CD4-positive, alpha-beta T cell (primary cell): Measurements from ENCODE around the gene KLHL20. TPM values are rescaled to one million over a fixed set of nuclear protein-coding genes. Genes with fewer than 3 reads are reported as not detected.

Experiments
- ATAC-seq: fragments of 200-7000 bp; cut with Tn5 transposase; one replicate; pipeline ENCODE4 v1.10.0; 2022; ENCODE audit warnings: mild to moderate bottlenecking; ENCODE audit not compliant: poor library complexity
- CTCF ChIA-PET: fragments of 350-600 bp; sonication (Branson Sonifier 250); formaldehyde crosslinking; loops from one replicate; lab custom pipeline; 2021; ENCODE audit warnings: antibody characterized with exemption, inconsistent platforms; lab: Charles Lee
- POLR2A ChIA-PET: fragments of 350-600 bp; sonication (Branson Sonifier 250); formaldehyde crosslinking; loops from one replicate; lab custom pipeline; 2021; ENCODE audit warnings: antibody characterized with exemption, inconsistent platforms; lab: Charles Lee
- DNase-seq, 14 experiments: peaks; one replicate each; pipeline ENCODE4 v3.0.0-alpha.2; 2013 to 2020; ENCODE audit warnings: mixed read lengths in 2 of 14
- H3K27ac ChIP-seq, 2 donors: one replicate each; pipeline versions ENCODE4 v1.5.1 to v1.7.0; 2013; ENCODE audit warnings: low read length in 2 of 2, low read depth in 1 of 2, mild to moderate bottlenecking in 1 of 2
- H3K27me3 ChIP-seq, 2 experiments: 1 replicate in 1 of 2; 2 replicates in 1 of 2; pipeline versions ENCODE4 v1.6.1 to v1.7.0; 2013; ENCODE audit warnings: low read length in 2 of 2, control low read depth in 1 of 2, mild to moderate bottlenecking in 1 of 2, moderate library complexity in 1 of 2; ENCODE audit not compliant: insufficient read depth in 2 of 2, control insufficient read depth in 1 of 2
- H3K36me3 ChIP-seq: one replicate; pipeline ENCODE4 v1.6.1; 2013; ENCODE audit warnings: low read length, control low read depth; ENCODE audit not compliant: insufficient read depth
- H3K4me1 ChIP-seq: one replicate; pipeline ENCODE4 v1.6.1; 2013; ENCODE audit warnings: low read length, control low read depth; ENCODE audit not compliant: insufficient read depth
- H3K4me3 ChIP-seq: one replicate; pipeline ENCODE4 v1.5.1; 2013; ENCODE audit warnings: mild to moderate bottlenecking, low read length, moderate library complexity
- H3K9me3 ChIP-seq, 2 experiments: 1 replicate in 1 of 2; 2 replicates in 1 of 2; pipeline versions ENCODE4 v1.6.1 to v1.7.0; 2013; ENCODE audit warnings: low read length in 2 of 2, mild to moderate bottlenecking in 2 of 2, control low read depth in 1 of 2, moderate library complexity in 1 of 2; ENCODE audit not compliant: control insufficient read depth in 1 of 2, insufficient read depth in 1 of 2
- H3K27ac Mint-ChIP-seq: one replicate; pipeline ENCODE4 v1.8.0; 2020; ENCODE audit warnings: mixed read lengths
- H3K27me3 Mint-ChIP-seq: one replicate; pipeline ENCODE4 v1.8.0; 2021; ENCODE audit warnings: mixed read lengths
- H3K36me3 Mint-ChIP-seq: one replicate; pipeline ENCODE4 v1.8.0; 2021; ENCODE audit warnings: low read depth, mixed read lengths
- H3K4me1 Mint-ChIP-seq: one replicate; pipeline ENCODE4 v1.8.0; 2021; ENCODE audit warnings: low read depth, mixed read lengths
- H3K4me3 Mint-ChIP-seq: one replicate; pipeline ENCODE4 v1.8.0; 2020; ENCODE audit warnings: mild to moderate bottlenecking, mixed read lengths
- H3K9me3 Mint-ChIP-seq: one replicate; pipeline ENCODE4 v1.8.0; 2020; ENCODE audit warnings: mixed read lengths
- CTCF ChIP-seq: fragments of 200-600 bp; IDR thresholded peaks from one replicate; pipeline ENCODE4 v1.8.0; 2022; ENCODE audit warnings: antibody characterized with exemption, mild to moderate bottlenecking
- intact Hi-C, 2 experiments: fragments of 100-400 bp; cut with DNase I in 1 of 2; cut with micrococcal nuclease in 1 of 2; formaldehyde crosslinking; loops; one replicate each; pipeline versions ENCODE4 v1.15.1 to v1.9.0; 2023 to 2025; cut with DNase I, micrococcal nuclease
- total RNA-seq, 174 experiments: library from RNA in 2 of 174; stranded (reverse) in 2 of 174; gene quantifications; one replicate each; pipeline ENCODE4 v1.2.3 and lab custom pipeline; 2021 to 2026

The KLHL20 gene
- total RNA-seq, 2 experiments from 2014 or later, result 29.4 to 30.4 TPM

- Mint-ChIP-seq H3K27ac (no peak overlapping the region), H3K4me1 (peaks cover 41% of the 10 kb centered on the region), H3K4me3 (no peak overlapping the region), H3K36me3 (peaks cover 67% of the 10 kb centered on the region), H3K9me3 (no peaks in the 10 kb centered on the region), H3K27me3 (no peaks in the 10 kb centered on the region)
- no peak for ATAC-seq
- Histone ChIP-seq H3K9me3 (no peaks in the 10 kb centered on the region), H3K4me3 (no peak overlapping the region), H3K27ac (no peak overlapping the region), H3K36me3 (peaks cover 15% of the 10 kb centered on the region), H3K4me1 (no peaks in the 10 kb centered on the region), H3K27me3 (no peaks in the 10 kb centered on the region)
- no peak for DNase-seq
- ChIA-PET CTCF (interaction anchor here (0.7 kb wide), 1 partner anchor 252 kb away, joined by 3 read pairs; no protein-coding TSS in a partner anchor), POLR2A (no interaction called here)
- no peak for TF ChIP-seq CTCF
- intact Hi-C loops, result no loop called here
Observed at GRCh38 chr1:173744651-173745050, 29.9 kb downstream of the KLHL20 start.

- Mint-ChIP-seq H3K36me3 (peaks cover 61% of the 10 kb centered on the region), H3K27ac (no peak overlapping the region), H3K4me1 (peaks cover 23% of the 10 kb centered on the region), H3K27me3 (no peaks in the 10 kb centered on the region), H3K4me3 (no peak overlapping the region), H3K9me3 (no peaks in the 10 kb centered on the region)
- no peaks in the 10 kb centered on the region for H3K4me1 ChIP-seq
- ChIA-PET POLR2A (no interaction called here), CTCF (interaction anchor here (0.7 to 1.4 kb wide), 3 partner anchors 9 to 1005 kb away, joined by 3 to 4 read pairs (median 4); no protein-coding TSS in a partner anchor)
- ATAC-seq, result no peak
- no peak overlapping the region for H3K27ac ChIP-seq
- intact Hi-C loops, result no loop called here
- peaks cover 37% of the 10 kb centered on the region for H3K36me3 ChIP-seq
- no peak for DNase-seq
- no peaks in the 10 kb centered on the region for H3K27me3 ChIP-seq
- H3K9me3 ChIP-seq, result no peaks in the 10 kb centered on the region
- no peak overlapping the region for H3K4me3 ChIP-seq
- TF ChIP-seq CTCF, result no peak
Observed at GRCh38 chr1:173749137-173749536, 34.4 kb downstream of the KLHL20 start.

- Histone ChIP-seq H3K27me3 (no peaks in the 10 kb centered on the region), H3K9me3 (no peaks in the 10 kb centered on the region), H3K4me1 (no peaks in the 10 kb centered on the region), H3K4me3 (no peak overlapping the region), H3K27ac (no peak overlapping the region), H3K36me3 (peaks cover 76% of the 10 kb centered on the region)
- Mint-ChIP-seq H3K4me1 (no peaks in the 10 kb centered on the region), H3K27ac (no peak overlapping the region), H3K36me3 (peaks cover 93% of the 10 kb centered on the region), H3K9me3 (no peaks in the 10 kb centered on the region), H3K4me3 (no peak overlapping the region), H3K27me3 (no peaks in the 10 kb centered on the region)
- no peak for ATAC-seq
- CTCF ChIA-PET, result no interaction called here
- TF ChIP-seq CTCF, result no peak
- DNase-seq, result no peak
- intact Hi-C loops, result no loop called here
- POLR2A ChIA-PET, result no interaction called here
Observed at GRCh38 chr1:173753830-173754229, 39.0 kb downstream of the KLHL20 start.
